ENCODE data around the gene LETM1. TPM values are rescaled to one million over a fixed set of nuclear protein-coding genes. Genes with fewer than 3 reads are reported as not detected.

LETM1 gene
- total RNA-seq, 1 experiment from 2014 or later: 63.9 TPM

DNA sequence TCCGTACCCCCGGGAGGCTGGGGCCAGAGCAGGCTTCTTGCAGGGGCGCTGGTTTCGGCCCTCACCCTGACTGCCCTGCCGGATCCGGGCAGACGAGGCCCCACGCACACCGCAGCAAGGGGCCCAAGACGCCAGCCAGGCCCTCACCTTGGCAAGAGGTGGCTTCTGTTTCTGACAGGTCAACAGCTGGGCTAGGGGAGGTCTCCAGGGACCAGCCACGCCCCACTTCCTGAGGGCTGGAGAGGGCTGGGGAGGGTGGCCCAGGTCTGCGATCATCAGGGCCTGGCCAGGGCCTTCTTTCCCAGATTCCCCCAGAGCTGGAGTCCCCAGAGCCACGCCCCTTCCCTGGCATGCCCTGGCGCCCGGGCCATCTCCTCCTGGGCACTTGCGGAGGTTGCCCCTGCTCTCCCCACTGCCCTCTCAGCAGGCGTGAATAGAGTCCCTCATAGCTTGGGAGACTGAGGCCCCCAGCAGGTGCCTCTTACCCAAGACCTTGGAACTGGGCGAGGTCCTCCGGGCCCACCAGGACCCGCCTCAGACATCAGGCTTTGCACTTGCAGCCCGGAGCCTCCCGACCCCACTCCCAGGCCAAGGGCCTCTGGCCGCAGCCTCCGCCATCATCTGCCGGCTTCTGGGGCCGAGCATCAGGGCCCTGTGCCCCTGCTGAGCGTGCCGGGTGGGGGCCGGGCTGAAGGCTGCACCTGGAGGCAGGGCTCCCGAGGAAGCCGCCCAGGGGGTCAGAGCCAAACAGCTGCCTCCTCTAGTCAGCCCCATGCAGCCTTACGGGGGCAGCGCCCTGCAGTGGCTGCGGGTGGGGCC lies 69.2 kb downstream of the LETM1 start:
- DNase-seq: no peak
- POLR2A ChIA-PET: no interaction called here
- Mint-ChIP-seq H3K9me3 (ENCODE audit: unreplicated experiment) (no peaks in the 10 kb centered on the region), H3K4me1 (ENCODE audit: low read depth, unreplicated experiment) (no peaks in the 10 kb centered on the region), H3K27ac (ENCODE audit: unreplicated experiment) (no peak overlapping the region), H3K27me3 (ENCODE audit: insufficient read depth, unreplicated experiment) (no peaks in the 10 kb centered on the region), H3K36me3 (ENCODE audit: insufficient read depth, unreplicated experiment) (no peaks in the 10 kb centered on the region), H3K4me3 (ENCODE audit: unreplicated experiment) (no peak overlapping the region)
- CTCF ChIA-PET: interaction anchor here (0.8 kb wide), 1 partner anchor 9 kb away, joined by 3 read pairs; no protein-coding TSS in a partner anchor
- TF ChIP-seq, protein P1, sequence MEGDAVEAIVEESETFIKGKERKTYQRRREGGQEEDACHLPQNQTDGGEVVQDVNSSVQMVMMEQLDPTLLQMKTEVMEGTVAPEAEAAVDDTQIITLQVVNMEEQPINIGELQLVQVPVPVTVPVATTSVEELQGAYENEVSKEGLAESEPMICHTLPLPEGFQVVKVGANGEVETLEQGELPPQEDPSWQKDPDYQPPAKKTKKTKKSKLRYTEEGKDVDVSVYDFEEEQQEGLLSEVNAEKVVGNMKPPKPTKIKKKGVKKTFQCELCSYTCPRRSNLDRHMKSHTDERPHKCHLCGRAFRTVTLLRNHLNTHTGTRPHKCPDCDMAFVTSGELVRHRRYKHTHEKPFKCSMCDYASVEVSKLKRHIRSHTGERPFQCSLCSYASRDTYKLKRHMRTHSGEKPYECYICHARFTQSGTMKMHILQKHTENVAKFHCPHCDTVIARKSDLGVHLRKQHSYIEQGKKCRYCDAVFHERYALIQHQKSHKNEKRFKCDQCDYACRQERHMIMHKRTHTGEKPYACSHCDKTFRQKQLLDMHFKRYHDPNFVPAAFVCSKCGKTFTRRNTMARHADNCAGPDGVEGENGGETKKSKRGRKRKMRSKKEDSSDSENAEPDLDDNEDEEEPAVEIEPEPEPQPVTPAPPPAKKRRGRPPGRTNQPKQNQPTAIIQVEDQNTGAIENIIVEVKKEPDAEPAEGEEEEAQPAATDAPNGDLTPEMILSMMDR (IDR thresholded peaks at IDR 0.05; ENCODE audit: insufficient read depth in 1 of 2, low read depth in 1 of 2, low read length in 1 of 2, severe bottlenecking in 1 of 2, unreplicated experiment in 1 of 2): no peak
- BruUV-seq (replicated peaks): no TSS peak
- peaks cover 12% of the 10 kb centered on the region; the same call in 1 of the 2 replicates for H3K4me1 ChIP-seq
- intact Hi-C loops (cut with micrococcal nuclease; ENCODE audit: unreplicated experiment): no loop called here
- no peaks in the 10 kb centered on the region for H3K36me3 ChIP-seq (ENCODE audit: control insufficient read depth, insufficient read depth, low read length)
- no peaks in the 10 kb centered on the region for H3K27me3 ChIP-seq (replicated peaks; ENCODE audit: control insufficient read depth, insufficient read depth, low read length)
- H3K4me3 ChIP-seq (ENCODE audit: low read depth, low read length): no peak overlapping the region
- H3K9me3 ChIP-seq: no peaks in the 10 kb centered on the region

DNA sequence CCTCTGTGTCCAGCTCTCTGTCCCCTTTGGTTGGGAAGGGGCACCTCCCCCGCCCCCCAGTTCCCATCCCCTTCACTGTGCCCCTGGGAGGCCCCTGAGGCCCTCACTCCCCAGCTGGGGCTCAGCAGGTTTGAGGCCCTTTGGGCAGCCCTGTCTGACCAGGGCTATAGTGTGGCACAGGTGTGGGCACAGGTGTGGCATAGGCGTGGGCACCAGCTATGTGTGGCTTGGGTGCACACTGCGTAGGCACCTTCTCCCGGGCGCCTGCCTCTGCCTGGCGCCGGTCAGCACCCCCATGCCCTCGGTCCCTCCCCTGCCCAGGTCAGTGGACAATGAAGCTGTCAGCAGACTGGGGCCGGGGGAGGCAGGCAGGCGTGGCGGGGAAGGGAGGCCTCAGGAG lies 70.4 kb downstream of the LETM1 start:
- Histone ChIP-seq H3K36me3 (ENCODE audit: control insufficient read depth, insufficient read depth, low read length) (no peaks in the 10 kb centered on the region), H3K4me3 (ENCODE audit: low read depth, low read length) (no peak overlapping the region), H3K27me3 (replicated peaks; ENCODE audit: control insufficient read depth, insufficient read depth, low read length) (no peaks in the 10 kb centered on the region), H3K4me1 (peaks cover 12% of the 10 kb centered on the region; the same call in 1 of the 2 replicates), H3K9me3 (no peaks in the 10 kb centered on the region)
- H3K27me3 Mint-ChIP-seq (ENCODE audit: insufficient read depth, unreplicated experiment): no peaks in the 10 kb centered on the region
- H3K4me3 Mint-ChIP-seq (ENCODE audit: unreplicated experiment): no peak overlapping the region
- no TSS peak for BruUV-seq (replicated peaks)
- TF ChIP-seq, protein P1 (IDR thresholded peaks at IDR 0.05; ENCODE audit: insufficient read depth in 1 of 2, low read depth in 1 of 2, low read length in 1 of 2, severe bottlenecking in 1 of 2, unreplicated experiment in 1 of 2): no peak
- ChIA-PET POLR2A (no interaction called here), CTCF (interaction anchor here (0.5 to 1.0 kb wide), 4 partner anchors 18 to 168 kb away, joined by 3 read pairs; no protein-coding TSS in a partner anchor)
- no peaks in the 10 kb centered on the region for H3K4me1 Mint-ChIP-seq (ENCODE audit: low read depth, unreplicated experiment)
- H3K36me3 Mint-ChIP-seq (ENCODE audit: insufficient read depth, unreplicated experiment): no peaks in the 10 kb centered on the region
- H3K9me3 Mint-ChIP-seq (ENCODE audit: unreplicated experiment): no peaks in the 10 kb centered on the region
- intact Hi-C loops (cut with micrococcal nuclease; ENCODE audit: unreplicated experiment): no loop called here
- H3K27ac Mint-ChIP-seq (ENCODE audit: unreplicated experiment): no peak overlapping the region
- no peak for DNase-seq

DNA sequence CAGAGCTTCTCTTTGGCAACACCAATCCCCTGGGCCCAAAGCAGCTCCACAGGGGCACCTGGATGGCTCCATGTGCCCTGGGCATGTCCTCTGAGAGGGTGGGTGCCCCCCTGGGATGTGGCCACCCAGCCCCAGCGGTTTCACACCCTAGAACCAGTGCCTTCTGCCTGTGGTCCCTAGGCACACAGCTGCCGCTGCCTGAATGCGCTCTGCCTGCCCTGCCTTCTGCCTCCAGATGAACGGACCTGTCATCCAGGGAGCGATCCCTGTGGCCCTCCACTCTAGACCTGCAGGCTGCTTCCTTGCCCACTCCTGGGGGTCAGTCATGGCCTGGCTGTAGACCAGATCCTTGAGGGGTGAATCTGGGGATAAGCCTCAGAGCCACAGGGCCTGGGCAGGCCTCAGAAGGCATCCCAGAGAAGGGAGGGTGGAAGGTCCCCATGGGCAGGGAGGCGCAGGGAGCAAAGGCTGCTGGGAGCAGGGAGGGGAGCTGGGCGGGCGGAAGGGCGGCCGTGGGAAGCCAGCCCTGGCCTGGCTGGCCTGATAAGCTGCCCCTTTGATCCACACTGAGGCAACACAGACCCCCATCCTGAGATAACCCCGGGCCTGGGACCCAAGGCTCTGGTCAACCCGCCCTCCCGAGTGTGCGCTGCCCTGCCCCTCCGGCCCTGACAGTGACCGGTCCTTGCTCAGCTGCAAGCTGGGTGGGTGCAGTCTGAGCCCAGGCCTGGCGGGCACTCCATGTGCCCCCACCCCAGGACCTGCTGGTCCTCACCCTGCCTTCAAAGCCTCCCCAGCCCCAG lies 71.0 kb downstream of the LETM1 start:
- Histone ChIP-seq H3K9me3 (no peaks in the 10 kb centered on the region), H3K27me3 (replicated peaks; ENCODE audit: control insufficient read depth, insufficient read depth, low read length) (no peaks in the 10 kb centered on the region), H3K4me1 (peaks cover 14% of the 10 kb centered on the region; the same call in 1 of the 2 replicates), H3K4me3 (ENCODE audit: low read depth, low read length) (no peak overlapping the region), H3K36me3 (ENCODE audit: control insufficient read depth, insufficient read depth, low read length) (no peaks in the 10 kb centered on the region)
- Mint-ChIP-seq H3K9me3 (ENCODE audit: unreplicated experiment) (no peaks in the 10 kb centered on the region), H3K27me3 (ENCODE audit: insufficient read depth, unreplicated experiment) (no peaks in the 10 kb centered on the region), H3K4me3 (ENCODE audit: unreplicated experiment) (no peak overlapping the region), H3K36me3 (ENCODE audit: insufficient read depth, unreplicated experiment) (no peaks in the 10 kb centered on the region), H3K4me1 (ENCODE audit: low read depth, unreplicated experiment) (no peaks in the 10 kb centered on the region), H3K27ac (ENCODE audit: unreplicated experiment) (no peak overlapping the region)
- ChIA-PET CTCF (interaction anchor here (0.6 to 1.0 kb wide), 3 partner anchors 25 to 168 kb away, joined by 3 read pairs; no protein-coding TSS in a partner anchor), POLR2A (no interaction called here)
- intact Hi-C loops (cut with micrococcal nuclease; ENCODE audit: unreplicated experiment): no loop called here
- TF ChIP-seq, protein P1 (IDR thresholded peaks at IDR 0.05; ENCODE audit: insufficient read depth in 1 of 2, low read depth in 1 of 2, low read length in 1 of 2, severe bottlenecking in 1 of 2, unreplicated experiment in 1 of 2): no peak
- no TSS peak for BruUV-seq (replicated peaks)
- no peak for DNase-seq
